ENCODE measurements around the gene STK38L.

DNA sequence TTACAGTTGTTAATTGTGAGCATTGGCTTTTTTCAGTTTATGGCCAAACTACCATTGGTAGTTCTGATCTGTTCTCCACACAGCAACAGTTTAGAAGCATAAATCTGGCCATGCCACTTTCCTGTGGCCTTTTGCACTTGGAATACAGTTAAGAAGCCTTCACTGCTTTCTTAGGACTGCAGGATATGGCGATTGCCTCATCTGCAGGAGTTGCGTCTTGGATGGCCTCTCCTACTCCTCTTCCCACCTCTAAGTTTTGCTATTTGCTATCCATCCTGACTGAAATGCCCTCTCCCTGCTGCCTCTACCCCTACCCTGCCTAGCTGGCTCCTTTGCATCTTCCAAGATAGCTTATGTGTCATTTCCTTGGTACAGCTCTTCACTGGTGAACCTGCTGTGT lies 75.8 kb downstream of the STK38L start:
- TF ChIP-seq CTCF (IDR thresholded peaks at IDR 0.05), result no peak
- TF ChIP-seq CHD2 (IDR thresholded peaks at IDR 0.05; ENCODE audit: low read length, partially characterized antibody), result no peak
- TF ChIP-seq EP300 (IDR thresholded peaks at IDR 0.05), result no peak
- no peak for TF ChIP-seq POLR2A (IDR thresholded peaks at IDR 0.05; ENCODE audit: low read length)
- TF ChIP-seq POLR2AphosphoS2 (conservative IDR thresholded peaks at IDR 0.05; ENCODE audit: low read length), result no peak
- TF ChIP-seq MAZ (IDR thresholded peaks at IDR 0.05; ENCODE audit: borderline replicate concordance, low read depth, low read length), result no peak
- no peak for TF ChIP-seq RCOR1 (IDR thresholded peaks at IDR 0.05; ENCODE audit: low read depth, low read length)
- TF ChIP-seq NFE2L2 (conservative IDR thresholded peaks at IDR 0.05; ENCODE audit: low read length), result no peak
- TF ChIP-seq, protein P1, sequence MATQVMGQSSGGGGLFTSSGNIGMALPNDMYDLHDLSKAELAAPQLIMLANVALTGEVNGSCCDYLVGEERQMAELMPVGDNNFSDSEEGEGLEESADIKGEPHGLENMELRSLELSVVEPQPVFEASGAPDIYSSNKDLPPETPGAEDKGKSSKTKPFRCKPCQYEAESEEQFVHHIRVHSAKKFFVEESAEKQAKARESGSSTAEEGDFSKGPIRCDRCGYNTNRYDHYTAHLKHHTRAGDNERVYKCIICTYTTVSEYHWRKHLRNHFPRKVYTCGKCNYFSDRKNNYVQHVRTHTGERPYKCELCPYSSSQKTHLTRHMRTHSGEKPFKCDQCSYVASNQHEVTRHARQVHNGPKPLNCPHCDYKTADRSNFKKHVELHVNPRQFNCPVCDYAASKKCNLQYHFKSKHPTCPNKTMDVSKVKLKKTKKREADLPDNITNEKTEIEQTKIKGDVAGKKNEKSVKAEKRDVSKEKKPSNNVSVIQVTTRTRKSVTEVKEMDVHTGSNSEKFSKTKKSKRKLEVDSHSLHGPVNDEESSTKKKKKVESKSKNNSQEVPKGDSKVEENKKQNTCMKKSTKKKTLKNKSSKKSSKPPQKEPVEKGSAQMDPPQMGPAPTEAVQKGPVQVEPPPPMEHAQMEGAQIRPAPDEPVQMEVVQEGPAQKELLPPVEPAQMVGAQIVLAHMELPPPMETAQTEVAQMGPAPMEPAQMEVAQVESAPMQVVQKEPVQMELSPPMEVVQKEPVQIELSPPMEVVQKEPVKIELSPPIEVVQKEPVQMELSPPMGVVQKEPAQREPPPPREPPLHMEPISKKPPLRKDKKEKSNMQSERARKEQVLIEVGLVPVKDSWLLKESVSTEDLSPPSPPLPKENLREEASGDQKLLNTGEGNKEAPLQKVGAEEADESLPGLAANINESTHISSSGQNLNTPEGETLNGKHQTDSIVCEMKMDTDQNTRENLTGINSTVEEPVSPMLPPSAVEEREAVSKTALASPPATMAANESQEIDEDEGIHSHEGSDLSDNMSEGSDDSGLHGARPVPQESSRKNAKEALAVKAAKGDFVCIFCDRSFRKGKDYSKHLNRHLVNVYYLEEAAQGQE (IDR thresholded peaks at IDR 0.05), result no peak
- no peak for TF ChIP-seq RAD21 (conservative IDR thresholded peaks at IDR 0.05 in 1 of 2, IDR thresholded peaks at IDR 0.05 in 1 of 2)
- no peak for TF ChIP-seq MAFK (IDR thresholded peaks at IDR 0.05; ENCODE audit: partially characterized antibody)
- no peak for TF ChIP-seq HDAC2 (IDR thresholded peaks at IDR 0.05)
- TF ChIP-seq, protein P2, sequence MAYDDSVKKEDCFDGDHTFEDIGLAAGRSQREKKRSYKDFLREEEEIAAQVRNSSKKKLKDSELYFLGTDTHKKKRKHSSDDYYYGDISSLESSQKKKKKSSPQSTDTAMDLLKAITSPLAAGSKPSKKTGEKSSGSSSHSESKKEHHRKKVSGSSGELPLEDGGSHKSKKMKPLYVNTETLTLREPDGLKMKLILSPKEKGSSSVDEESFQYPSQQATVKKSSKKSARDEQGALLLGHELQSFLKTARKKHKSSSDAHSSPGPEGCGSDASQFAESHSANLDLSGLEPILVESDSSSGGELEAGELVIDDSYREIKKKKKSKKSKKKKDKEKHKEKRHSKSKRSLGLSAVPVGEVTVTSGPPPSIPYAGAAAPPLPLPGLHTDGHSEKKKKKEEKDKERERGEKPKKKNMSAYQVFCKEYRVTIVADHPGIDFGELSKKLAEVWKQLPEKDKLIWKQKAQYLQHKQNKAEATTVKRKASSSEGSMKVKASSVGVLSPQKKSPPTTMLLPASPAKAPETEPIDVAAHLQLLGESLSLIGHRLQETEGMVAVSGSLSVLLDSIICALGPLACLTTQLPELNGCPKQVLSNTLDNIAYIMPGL (CRISPR knock-in tag; IDR thresholded peaks at IDR 0.05; ENCODE audit: borderline replicate concordance), result no peak
- no peak for TF ChIP-seq MAX (IDR thresholded peaks at IDR 0.05)

All from A549 (cell line).